Activated CD8-positive, alpha-beta T cell treated with anti-CD3 and anti-CD28 coated beads, Interleukin-2, amount 10 ng/mL, durations not matched to agents 7 days and 5 days (primary cell): Measurements from ENCODE around the gene SNRNP40. TPM values are rescaled to one million over a fixed set of nuclear protein-coding genes. Genes with fewer than 3 reads are reported as not detected.
"Not testable (repeated sequence)": the region's sequence is repeated elsewhere in the genome, so short reads cannot be mapped to it uniquely, and the experiment has no call there.

Experiments
- ATAC-seq: fragments of 150-1000 bp; cut with Tn5 transposase; one replicate; pipeline ENCODE4 v1.10.0; 2021; ENCODE audit warnings: moderate library complexity
- CTCF ChIA-PET: fragments of 350-600 bp; sonication (Branson Sonifier 250); formaldehyde crosslinking; loops from one replicate; lab custom pipeline; 2021; ENCODE audit warnings: antibody characterized with exemption; lab: Charles Lee
- POLR2A ChIA-PET: fragments of 350-600 bp; sonication (Branson Sonifier 250); formaldehyde crosslinking; loops from one replicate; lab custom pipeline; 2021; ENCODE audit warnings: antibody characterized with exemption; lab: Charles Lee
- DNase-seq: peaks from one replicate; pipeline ENCODE4 v3.0.0-alpha.2; 2020
- H3K27ac Mint-ChIP-seq: one replicate; pipeline ENCODE4 v1.8.0; 2021; ENCODE audit warnings: mild to moderate bottlenecking, mixed read lengths
- H3K27me3 Mint-ChIP-seq: one replicate; pipeline ENCODE4 v1.8.0; 2021; ENCODE audit warnings: low read depth, mixed read lengths
- H3K36me3 Mint-ChIP-seq: one replicate; pipeline ENCODE4 v1.8.0; 2021; ENCODE audit warnings: low read depth, mixed read lengths
- H3K4me1 Mint-ChIP-seq: one replicate; pipeline ENCODE4 v1.8.0; 2021; ENCODE audit warnings: low read depth, mixed read lengths
- H3K4me3 Mint-ChIP-seq: one replicate; pipeline ENCODE4 v1.8.0; 2021; ENCODE audit warnings: mild to moderate bottlenecking, mixed read lengths
- H3K9me3 Mint-ChIP-seq: one replicate; pipeline ENCODE4 v1.8.0; 2022; ENCODE audit warnings: mixed read lengths; ENCODE audit not compliant: insufficient read depth
- total RNA-seq, 2 experiments: library from RNA; stranded (reverse); gene quantifications; one replicate each; pipeline ENCODE4 v1.2.3, GENCODE V29; 2021

Gene SNRNP40
- total RNA-seq, 2 experiments from 2014 or later: 94.9 to 103 TPM

GRCh38 chr1:31273619-31274018, 23.0 kb downstream of the SNRNP40 start:
- Mint-ChIP-seq H3K36me3 (peaks cover 55% of the 10 kb centered on the region), H3K27me3 (no peaks in the 10 kb centered on the region), H3K9me3 (no peaks in the 10 kb centered on the region), H3K4me3 (no peak overlapping the region), H3K27ac (peak overlapping the region; percentile 52), H3K4me1 (peaks cover 2% of the 10 kb centered on the region)
- no peak for ATAC-seq
- CTCF ChIA-PET: interaction anchor here (1.0 kb wide), 1 partner anchor 10 kb away, joined by 3 read pairs; no protein-coding TSS in a partner anchor
- DNase-seq: no peak
- POLR2A ChIA-PET: no interaction called here

GRCh38 chr1:31272369-31272768, 24.2 kb downstream of the SNRNP40 start:
- H3K27ac Mint-ChIP-seq: no peak overlapping the region
- H3K4me1 Mint-ChIP-seq: peaks cover 2% of the 10 kb centered on the region
- ChIA-PET POLR2A (no interaction called here), CTCF (interaction anchor here (1.0 kb wide), 2 partner anchors 8 to 277 kb away, joined by 3 to 4 read pairs; no protein-coding TSS in a partner anchor)
- ATAC-seq (no peak), DNase-seq (no peak)
- no peaks in the 10 kb centered on the region for H3K9me3 Mint-ChIP-seq
- H3K4me3 Mint-ChIP-seq: no peak overlapping the region
- H3K27me3 Mint-ChIP-seq: no peaks in the 10 kb centered on the region
- H3K36me3 Mint-ChIP-seq: peaks cover 53% of the 10 kb centered on the region

GRCh38 chr1:31266547-31266946, 30.0 kb downstream of the SNRNP40 start:
- no peak overlapping the region for H3K4me3 Mint-ChIP-seq

GRCh38 chr1:31264790-31265386, 31.7 kb downstream of the SNRNP40 start:
- DNase-seq: no peak
- peaks cover 46% of the 10 kb centered on the region for H3K36me3 Mint-ChIP-seq
- H3K9me3 Mint-ChIP-seq: no peaks in the 10 kb centered on the region
- peak overlapping the region; percentile 28 for H3K27ac Mint-ChIP-seq
- ChIA-PET CTCF (interaction anchor here (1.4 kb wide), 1 partner anchor 8 kb away, joined by 3 read pairs; no protein-coding TSS in a partner anchor), POLR2A (interaction anchor here (1.0 kb wide), 1 partner anchor 10 kb away, joined by 3 read pairs; no protein-coding TSS in a partner anchor)
- no peaks in the 10 kb centered on the region for H3K27me3 Mint-ChIP-seq
- no peaks in the 10 kb centered on the region for H3K4me1 Mint-ChIP-seq
- no peak for ATAC-seq
- H3K4me3 Mint-ChIP-seq: no peak overlapping the region

More at GRCh38 chr1:31266547-31266946, 30.0 kb downstream of the SNRNP40 start:
- Mint-ChIP-seq H3K9me3 (no peaks in the 10 kb centered on the region), H3K27me3 (no peaks in the 10 kb centered on the region), H3K4me1 (no peaks in the 10 kb centered on the region), H3K27ac (no peak overlapping the region), H3K36me3 (peaks cover 51% of the 10 kb centered on the region)
- DNase-seq (no peak), ATAC-seq (no peak)
- CTCF ChIA-PET: interaction anchor here (0.7 kb wide), 1 partner anchor 296 kb away, joined by 3 read pairs; no protein-coding TSS in a partner anchor
- POLR2A ChIA-PET: interaction anchor here (0.6 to 0.7 kb wide), 2 partner anchors 29 to 157 kb away, joined by 3 to 5 read pairs; no protein-coding TSS in a partner anchor

GRCh38 chr1:31263408-31263807, 33.2 kb downstream of the SNRNP40 start:
- ChIA-PET POLR2A (no interaction called here), CTCF (interaction anchor here (1.4 kb wide), 1 partner anchor 10 kb away, joined by 3 read pairs; no protein-coding TSS in a partner anchor)
- Mint-ChIP-seq H3K4me3 (no peak overlapping the region), H3K27me3 (no peaks in the 10 kb centered on the region), H3K9me3 (no peaks in the 10 kb centered on the region), H3K4me1 (no peaks in the 10 kb centered on the region), H3K36me3 (peaks cover 48% of the 10 kb centered on the region), H3K27ac (no peak overlapping the region)
- no peak for DNase-seq
- ATAC-seq: no peak

GRCh38 chr1:31262393-31262792, 34.2 kb downstream of the SNRNP40 start:
- H3K27ac Mint-ChIP-seq, POLR2A ChIA-PET, DNase-seq, ATAC-seq, H3K4me3 Mint-ChIP-seq, H3K4me1 Mint-ChIP-seq, H3K27me3 Mint-ChIP-seq, H3K9me3 Mint-ChIP-seq: not testable (repeated sequence)
- CTCF ChIA-PET: interaction anchor here (1.1 kb wide), 1 partner anchor 77 kb away, joined by 3 read pairs; no protein-coding TSS in a partner anchor
- H3K36me3 Mint-ChIP-seq: peaks cover 54% of the 10 kb centered on the region

- CTCF ChIA-PET: interaction anchor here (1.1 kb wide), 1 partner anchor 77 kb away, joined by 3 read pairs; no protein-coding TSS in a partner anchor
- H3K4me1 Mint-ChIP-seq: no peaks in the 10 kb centered on the region
- peaks cover 51% of the 10 kb centered on the region for H3K36me3 Mint-ChIP-seq
- H3K27me3 Mint-ChIP-seq: no peaks in the 10 kb centered on the region
- H3K9me3 Mint-ChIP-seq: no peaks in the 10 kb centered on the region
- POLR2A ChIA-PET: no interaction called here
- H3K27ac Mint-ChIP-seq: no peak overlapping the region
- ATAC-seq (no peak), DNase-seq (no peak)
- H3K4me3 Mint-ChIP-seq: no peak overlapping the region
Observed at GRCh38 chr1:31261916-31262315, 34.7 kb downstream of the SNRNP40 start.

GRCh38 chr1:31259746-31260145, 36.8 kb downstream of the SNRNP40 start:
- Mint-ChIP-seq H3K4me3 (no peak overlapping the region), H3K27me3 (no peaks in the 10 kb centered on the region), H3K36me3 (peaks cover 44% of the 10 kb centered on the region), H3K9me3 (no peaks in the 10 kb centered on the region), H3K27ac (no peak overlapping the region), H3K4me1 (no peaks in the 10 kb centered on the region)
- ATAC-seq: no peak
- POLR2A ChIA-PET: interaction anchor here (0.7 kb wide), 2 partner anchors 101 to 311 kb away, joined by 3 read pairs; no protein-coding TSS in a partner anchor
- DNase-seq: no peak
- CTCF ChIA-PET: no interaction called here

GRCh38 chr1:31258581-31258980, 38.0 kb downstream of the SNRNP40 start:
- no peaks in the 10 kb centered on the region for H3K27me3 Mint-ChIP-seq

GRCh38 chr1:31257213-31257612, 39.4 kb downstream of the SNRNP40 start:
- ATAC-seq: no peak
- no peak overlapping the region for H3K4me3 Mint-ChIP-seq
- H3K27me3 Mint-ChIP-seq: no peaks in the 10 kb centered on the region
- CTCF ChIA-PET: no interaction called here
- POLR2A ChIA-PET: no interaction called here
- DNase-seq: no peak
- peaks cover 34% of the 10 kb centered on the region for H3K36me3 Mint-ChIP-seq
- no peaks in the 10 kb centered on the region for H3K9me3 Mint-ChIP-seq
- H3K4me1 Mint-ChIP-seq: no peaks in the 10 kb centered on the region
- no peak overlapping the region for H3K27ac Mint-ChIP-seq

More at GRCh38 chr1:31258581-31258980, 38.0 kb downstream of the SNRNP40 start:
- no peak for DNase-seq
- CTCF ChIA-PET: no interaction called here
- Mint-ChIP-seq H3K27ac (no peak overlapping the region), H3K9me3 (no peaks in the 10 kb centered on the region), H3K4me1 (no peaks in the 10 kb centered on the region), H3K36me3 (peaks cover 38% of the 10 kb centered on the region), H3K4me3 (no peak overlapping the region)
- POLR2A ChIA-PET: no interaction called here
- no peak for ATAC-seq

- no peaks in the 10 kb centered on the region for H3K4me1 Mint-ChIP-seq
- ChIA-PET CTCF (no interaction called here), POLR2A (no interaction called here)
- no peak overlapping the region for H3K4me3 Mint-ChIP-seq
- H3K27me3 Mint-ChIP-seq: no peaks in the 10 kb centered on the region
- H3K27ac Mint-ChIP-seq: no peak overlapping the region
- H3K9me3 Mint-ChIP-seq: no peaks in the 10 kb centered on the region
- ATAC-seq (no peak), DNase-seq (no peak)
- H3K36me3 Mint-ChIP-seq: no peaks in the 10 kb centered on the region
Observed at GRCh38 chr1:31249854-31250253, 46.7 kb downstream of the SNRNP40 start.

GRCh38 chr1:31248276-31248675, 48.3 kb downstream of the SNRNP40 start:
- ATAC-seq: no peak
- ChIA-PET POLR2A (no interaction called here), CTCF (no interaction called here)
- Mint-ChIP-seq H3K27me3 (no peaks in the 10 kb centered on the region), H3K27ac (no peak overlapping the region), H3K4me3 (no peak overlapping the region), H3K9me3 (no peaks in the 10 kb centered on the region), H3K36me3 (no peaks in the 10 kb centered on the region), H3K4me1 (no peaks in the 10 kb centered on the region)
- no peak for DNase-seq
